Keratinocyte (primary cell): ENCODE measurements around the gene IL18RAP. TPM values are rescaled to one million over a fixed set of nuclear protein-coding genes. Genes with fewer than 3 reads are reported as not detected.

Source experiments
- DNase-seq: peaks from one replicate; pipeline ENCODE4 v3.0.0-alpha.2; 2011; ENCODE audit warnings: low read depth, missing footprints, low spot score
- FAIRE-seq: peaks from 2 replicates; lab custom pipeline; 2011; peaks lifted over from hg19 to GRCh38; lab: Jason Lieb, UNC
- H2AFZ ChIP-seq: 2 replicates; pipeline ENCODE4 v1.6.0; 2012; ENCODE audit warnings: low read length, control low read depth, inconsistent platforms; ENCODE audit not compliant: control insufficient read depth
- H3K27ac ChIP-seq: 2 replicates; pipeline ENCODE4 v1.5.1; 2011; ENCODE audit warnings: low read length; ENCODE audit not compliant: control insufficient read depth, insufficient read depth
- H3K27me3 ChIP-seq: 3 replicates; pipeline ENCODE4 v1.6.0; 2011; ENCODE audit warnings: low read length; ENCODE audit not compliant: control insufficient read depth, insufficient read depth; ENCODE audit errors: extremely low read depth
- H3K36me3 ChIP-seq, 2 experiments: 2 replicates in 1 of 2; 3 replicates in 1 of 2; pipeline ENCODE4 v1.5.1; 2011; ENCODE audit warnings: low read length in 2 of 2, mild to moderate bottlenecking in 1 of 2; ENCODE audit not compliant: control insufficient read depth in 2 of 2, insufficient read depth in 2 of 2; ENCODE audit errors: extremely low read depth in 1 of 2
- H3K4me1 ChIP-seq: 3 replicates; pipeline ENCODE4 v1.5.1; 2011; ENCODE audit warnings: low read length; ENCODE audit not compliant: control insufficient read depth, insufficient read depth; ENCODE audit errors: extremely low read depth
- H3K4me2 ChIP-seq: 3 replicates; pipeline ENCODE4 v1.6.0; 2011; ENCODE audit warnings: low read depth, low read length; ENCODE audit not compliant: control insufficient read depth, insufficient read depth; ENCODE audit errors: extremely low read depth
- H3K4me3 ChIP-seq, 3 experiments: fragments of 200-600 bp in 1 of 3; sonication (generic) in 1 of 3; 2 replicates in 2 of 3; 3 replicates in 1 of 3; pipeline ENCODE4 v1.5.1; 2011 to 2016; ENCODE audit warnings: low read length in 3 of 3, mild to moderate bottlenecking in 3 of 3, control low read depth in 2 of 3, inconsistent platforms in 1 of 3, low read depth in 1 of 3, mixed read lengths in 1 of 3, mixed run types in 1 of 3, moderate library complexity in 1 of 3; ENCODE audit not compliant: control insufficient read depth in 2 of 3, insufficient read depth in 2 of 3; ENCODE audit errors: extremely low read depth in 1 of 3
- H3K79me2 ChIP-seq: 2 replicates; pipeline ENCODE4 v1.6.0; 2012; ENCODE audit warnings: low read length; ENCODE audit not compliant: control insufficient read depth, insufficient read depth
- H3K9ac ChIP-seq: 3 replicates; pipeline ENCODE4 v1.6.0; 2011; ENCODE audit warnings: low read length; ENCODE audit not compliant: control insufficient read depth, insufficient read depth; ENCODE audit errors: extremely low read depth
- H3K9me1 ChIP-seq: 3 replicates; pipeline ENCODE4 v1.6.0; 2011; ENCODE audit warnings: low read length; ENCODE audit not compliant: control insufficient read depth, insufficient read depth; ENCODE audit errors: extremely low read depth
- H3K9me3 ChIP-seq: 2 replicates; pipeline ENCODE4 v1.5.1; 2012; ENCODE audit warnings: low read depth, low read length; ENCODE audit not compliant: control insufficient read depth
- H4K20me1 ChIP-seq: 3 replicates; pipeline ENCODE4 v1.6.0; 2011; ENCODE audit warnings: low read length; ENCODE audit not compliant: control insufficient read depth, insufficient read depth; ENCODE audit errors: extremely low read depth
- EZH2 ChIP-seq: IDR thresholded peaks from one replicate; pipeline ENCODE4 v1.6.1; 2012; ENCODE audit warnings: inconsistent platforms, mild to moderate bottlenecking, low read length, moderate library complexity
- dilution Hi-C: fragments of 300-500 bp; cut with MboI; formaldehyde crosslinking; loops from one replicate; pipeline ENCODE4 v1.7.0; 2020; ENCODE audit warnings: low sequenced_read_pairs; ENCODE audit not compliant: extremely low pct_ligation_motif_present
- polyA plus RNA-seq, 5 experiments: library from polyadenylated mRNA; depleted of rRNA in 3 of 5; stranded (reverse) in 3 of 5; stranded (forward) in 1 of 5; unstranded in 1 of 5; fragments of >200 nt; gene quantifications; 1 replicate in 1 of 5; 2 replicates in 3 of 5; 3 replicates in 1 of 5; pipeline versions ENCODE4 v1.2.1 to v1.2.3, GENCODE V29; 2011 to 2012; ENCODE audit warnings: missing spikeins in 2 of 5, low read depth in 1 of 5, low replicate concordance in 1 of 5
- TF ChIP-seq, protein P1 (sequence below), 3 experiments: IDR thresholded peaks in 1 of 3; conservative IDR thresholded peaks in 1 of 3; optimal IDR thresholded peaks in 1 of 3; 2 replicates in 2 of 3; 3 replicates in 1 of 3; pipeline versions ENCODE3 to v1.5.1; 2011; ENCODE audit warnings: low read length in 3 of 3, mild to moderate bottlenecking in 3 of 3, moderate library complexity in 2 of 3, control low read depth in 1 of 3, inconsistent platforms in 1 of 3; ENCODE audit not compliant: insufficient read depth in 2 of 3; ENCODE audit errors: extremely low read depth in 1 of 3

Gene IL18RAP
- polyA plus RNA-seq, 1 donor (not counting 4 experiments of a cell fraction or from before 2014, with no cell fraction given), result not detected

DNA sequence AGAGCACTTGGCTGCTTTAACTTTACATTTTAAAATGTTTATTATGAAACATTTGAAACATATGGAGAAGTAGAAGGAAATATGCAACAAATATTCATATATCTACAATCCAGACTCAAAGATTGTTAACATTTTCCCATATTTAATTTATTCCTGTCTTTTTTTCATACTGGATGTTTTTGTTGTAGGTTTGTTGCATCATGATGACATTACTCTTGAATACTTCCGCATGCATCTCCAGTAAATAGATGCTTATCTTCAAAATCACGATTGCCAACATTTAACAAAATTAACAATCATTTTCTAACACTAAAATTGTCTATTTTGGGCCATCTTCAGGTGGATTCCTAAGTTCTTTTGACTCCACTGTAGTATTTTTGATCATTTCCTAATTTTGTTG, 21.1 kb upstream of the IL18RAP start:
- Histone ChIP-seq H3K9ac (no peak overlapping the region), H2AFZ (no peak overlapping the region), H3K79me2 (no peaks in the 10 kb centered on the region), H3K4me3 (no peak overlapping the region), H4K20me1 (no peaks in the 10 kb centered on the region), H3K9me3 (no peaks in the 10 kb centered on the region), H3K36me3 (no peaks in the 10 kb centered on the region), H3K4me2 (no peak overlapping the region), H3K4me1 (no peaks in the 10 kb centered on the region), H3K27me3 (no peaks in the 10 kb centered on the region), H3K9me1 (no peaks in the 10 kb centered on the region), H3K27ac (no peak overlapping the region)
- DNase-seq (no peak), FAIRE-seq (no peak)
- dilution Hi-C loops, result no loop called here
- TF ChIP-seq EZH2, result no peak
- TF ChIP-seq, protein P1, sequence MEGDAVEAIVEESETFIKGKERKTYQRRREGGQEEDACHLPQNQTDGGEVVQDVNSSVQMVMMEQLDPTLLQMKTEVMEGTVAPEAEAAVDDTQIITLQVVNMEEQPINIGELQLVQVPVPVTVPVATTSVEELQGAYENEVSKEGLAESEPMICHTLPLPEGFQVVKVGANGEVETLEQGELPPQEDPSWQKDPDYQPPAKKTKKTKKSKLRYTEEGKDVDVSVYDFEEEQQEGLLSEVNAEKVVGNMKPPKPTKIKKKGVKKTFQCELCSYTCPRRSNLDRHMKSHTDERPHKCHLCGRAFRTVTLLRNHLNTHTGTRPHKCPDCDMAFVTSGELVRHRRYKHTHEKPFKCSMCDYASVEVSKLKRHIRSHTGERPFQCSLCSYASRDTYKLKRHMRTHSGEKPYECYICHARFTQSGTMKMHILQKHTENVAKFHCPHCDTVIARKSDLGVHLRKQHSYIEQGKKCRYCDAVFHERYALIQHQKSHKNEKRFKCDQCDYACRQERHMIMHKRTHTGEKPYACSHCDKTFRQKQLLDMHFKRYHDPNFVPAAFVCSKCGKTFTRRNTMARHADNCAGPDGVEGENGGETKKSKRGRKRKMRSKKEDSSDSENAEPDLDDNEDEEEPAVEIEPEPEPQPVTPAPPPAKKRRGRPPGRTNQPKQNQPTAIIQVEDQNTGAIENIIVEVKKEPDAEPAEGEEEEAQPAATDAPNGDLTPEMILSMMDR (optimal IDR thresholded peaks at IDR 0.05 in 1 of 3, IDR thresholded peaks at IDR 0.05 in 1 of 3, conservative IDR thresholded peaks at IDR 0.05 in 1 of 3; ENCODE audit: extremely low read depth in 1 of 3, insufficient read depth in 2 of 3, low read length in 3 of 3), result no peak

- H4K20me1 ChIP-seq, result no peaks in the 10 kb centered on the region
- FAIRE-seq, result no peak
Measured at GRCh38 chr2:102410952-102411351, 12.0 kb upstream of the IL18RAP start.

More at GRCh38 chr2:102410952-102411351, 12.0 kb upstream of the IL18RAP start:
- Histone ChIP-seq H3K9ac (no peak overlapping the region), H3K27ac (no peak overlapping the region), H3K79me2 (no peaks in the 10 kb centered on the region), H2AFZ (no peak overlapping the region), H3K36me3 (no peaks in the 10 kb centered on the region), H3K4me1 (no peaks in the 10 kb centered on the region), H3K4me3 (no peak overlapping the region), H3K27me3 (peaks cover 4% of the 10 kb centered on the region), H3K4me2 (no peak overlapping the region), H3K9me3 (peaks cover 2% of the 10 kb centered on the region), H3K9me1 (no peaks in the 10 kb centered on the region)
- dilution Hi-C loops, result no loop called here
- TF ChIP-seq, protein P1 (optimal IDR thresholded peaks at IDR 0.05 in 1 of 3, IDR thresholded peaks at IDR 0.05 in 1 of 3, conservative IDR thresholded peaks at IDR 0.05 in 1 of 3; ENCODE audit: extremely low read depth in 1 of 3, insufficient read depth in 2 of 3, low read length in 3 of 3), result no peak
- no peak for TF ChIP-seq EZH2
- no peak for DNase-seq
